IMR-90 (cell line): Measurements from ENCODE around the gene SESN3. TPM values are rescaled to one million over a fixed set of nuclear protein-coding genes. Genes with fewer than 3 reads are reported as not detected.
"Not testable (repeated sequence)": the region's sequence is repeated elsewhere in the genome, so short reads cannot be mapped to it uniquely, and the experiment has no call there.

Experiments used
- ATAC-seq: fragments of 200-7000 bp; cut with Tn5 transposase; 2 replicates; pipeline ENCODE4 v1.9.1; 2020; ENCODE audit warnings: low read depth, mild to moderate bottlenecking, moderate library complexity
- BruUV-seq: library from RNA; stranded (reverse); fragments of 400-500 nt; replicated peaks from 2 replicates; lab custom pipeline; 2021; lab: Mats Ljungman, UMichigan
- CTCF ChIA-PET: fragments of 300-600 bp; formaldehyde crosslinking; extraction: SDS; loops from one replicate; lab custom pipeline; 2021; ENCODE audit warnings: antibody characterized with exemption; lab: Yijun Ruan, JAX
- POLR2A ChIA-PET: fragments of 300-600 bp; sonication (Branson Sonifier 250); formaldehyde crosslinking; loops from one replicate; lab custom pipeline; 2022; ENCODE audit warnings: antibody characterized with exemption; ENCODE audit not compliant: unreplicated experiment; lab: Charles Lee
- DNase-seq: peaks from one replicate; pipeline ENCODE4 v3.0.0; 2013
- H2AFZ ChIP-seq: replicated peaks from 2 replicates; pipeline ENCODE3; 2013; ENCODE audit warnings: low read length, mild to moderate bottlenecking; ENCODE audit not compliant: poor library complexity
- H2AK5ac ChIP-seq: 2 replicates; pipeline ENCODE4 v1.6.1; 2013; ENCODE audit warnings: low read depth, low read length, inconsistent platforms
- H2AK9ac ChIP-seq: replicated peaks from 2 replicates; pipeline ENCODE3; 2013; ENCODE audit warnings: mild to moderate bottlenecking, low read depth, low read length, moderate library complexity; ENCODE audit not compliant: poor library complexity
- H2BK120ac ChIP-seq: 2 replicates; pipeline ENCODE4 v1.6.1; 2013; ENCODE audit warnings: low read depth, low read length, inconsistent platforms
- H2BK15ac ChIP-seq: 3 replicates; pipeline ENCODE4 v1.6.1; 2013; ENCODE audit warnings: low read depth, low read length, inconsistent platforms
- H2BK20ac ChIP-seq: 2 replicates; pipeline ENCODE4 v1.6.1; 2013; ENCODE audit warnings: low read depth, mild to moderate bottlenecking, inconsistent platforms, low read length, moderate library complexity
- H2BK5ac ChIP-seq: 2 replicates; pipeline ENCODE4 v1.6.1; 2013; ENCODE audit warnings: mild to moderate bottlenecking, low read depth, low read length, inconsistent platforms; ENCODE audit not compliant: poor library complexity, severe bottlenecking
- H3K14ac ChIP-seq: replicated peaks from 2 replicates; pipeline ENCODE4 v1.6.1; 2013; ENCODE audit warnings: low read depth, low read length, inconsistent platforms
- H3K18ac ChIP-seq: 2 replicates; pipeline ENCODE4 v1.6.1; 2013; ENCODE audit warnings: low read depth, low read length, control low read depth
- H3K23ac ChIP-seq: 2 replicates; pipeline ENCODE4 v1.6.1; 2013; ENCODE audit warnings: low read depth, low read length, inconsistent platforms
- H3K27ac ChIP-seq: 2 replicates; pipeline ENCODE4 v1.5.1; 2013; ENCODE audit warnings: mild to moderate bottlenecking, control low read depth, low read length; ENCODE audit not compliant: insufficient read depth
- H3K27me3 ChIP-seq: 2 replicates; pipeline ENCODE4 v1.6.1; 2013; ENCODE audit warnings: low read length; ENCODE audit not compliant: control insufficient read depth, insufficient read depth
- H3K36me3 ChIP-seq: 2 replicates; pipeline ENCODE4 v1.6.1; 2013; ENCODE audit warnings: low read length, mixed read lengths; ENCODE audit not compliant: control insufficient read depth, insufficient read depth
- H3K4ac ChIP-seq: 2 replicates; pipeline ENCODE4 v1.6.1; 2013; ENCODE audit warnings: low read depth, low read length, inconsistent platforms
- H3K4me1 ChIP-seq: 2 replicates; pipeline ENCODE4 v1.6.1; 2013; ENCODE audit warnings: low read length, mixed read lengths; ENCODE audit not compliant: control insufficient read depth, insufficient read depth
- H3K4me2 ChIP-seq: 2 replicates; pipeline ENCODE4 v1.6.1; 2013; ENCODE audit warnings: low read depth, mild to moderate bottlenecking, control low read depth, low read length, moderate library complexity
- H3K4me3 ChIP-seq: 2 replicates; pipeline ENCODE4 v1.5.1; 2013; ENCODE audit warnings: low read depth, mild to moderate bottlenecking, control low read depth, low read length, moderate library complexity; ENCODE audit not compliant: insufficient read depth
- H3K56ac ChIP-seq: 2 replicates; pipeline ENCODE4 v1.6.1; 2013; ENCODE audit warnings: low read length, inconsistent platforms; ENCODE audit not compliant: insufficient read depth; ENCODE audit errors: extremely low read depth
- H3K79me1 ChIP-seq, 2 experiments: 2 replicates each; pipeline ENCODE4 v1.6.1; 2013; ENCODE audit warnings: low read length in 2 of 2, inconsistent platforms in 1 of 2, low read depth in 1 of 2
- H3K9ac ChIP-seq: 2 replicates; pipeline ENCODE4 v1.6.1; 2013; ENCODE audit warnings: low read depth, low read length, control low read depth
- H3K9me1 ChIP-seq: 2 replicates; pipeline ENCODE4 v1.6.1; 2013; ENCODE audit warnings: low read length, inconsistent platforms; ENCODE audit not compliant: insufficient read depth
- H3K9me3 ChIP-seq: 2 replicates; pipeline ENCODE4 v1.6.1; 2013; ENCODE audit warnings: low read length; ENCODE audit not compliant: control insufficient read depth, insufficient read depth
- H4K20me1 ChIP-seq: 2 replicates; pipeline ENCODE4 v1.6.1; 2013; ENCODE audit warnings: low read length, inconsistent platforms; ENCODE audit not compliant: insufficient read depth
- H4K5ac ChIP-seq: 2 replicates; pipeline ENCODE4 v1.6.1; 2013; ENCODE audit warnings: mild to moderate bottlenecking, low read depth, low read length, control low read depth
- H4K8ac ChIP-seq, 2 experiments: 2 replicates each; pipeline ENCODE4 v1.6.1; 2013; ENCODE audit warnings: low read depth in 2 of 2, low read length in 2 of 2, control low read depth in 1 of 2, inconsistent platforms in 1 of 2
- H4K91ac ChIP-seq: 2 replicates; pipeline ENCODE4 v1.6.1; 2013; ENCODE audit warnings: low read depth, low read length, inconsistent platforms; ENCODE audit not compliant: insufficient read depth
- WGBS, 2 experiments: methylation state at CpG; one replicate each; pipeline versions ENCODE4 v1.1.5 to v1.1.7; 2013; ENCODE audit warnings: missing lambda C conversion rate in 2 of 2; ENCODE audit not compliant: insufficient read length in 1 of 2; ENCODE audit errors: extremely low coverage in 2 of 2; 5-methylcytosine and 5-hydroxymethylcytosine counted together
- dilution Hi-C: fragments of 300-500 bp; cut with HindIII; formaldehyde crosslinking; loops from one replicate; pipeline ENCODE4 v1.14.3; 2018; ENCODE audit warnings: low sequenced_read_pairs; ENCODE audit not compliant: unreplicated experiment
- in situ Hi-C: fragments of 300-500 bp; cut with MboI; formaldehyde crosslinking; loops from 3 replicates; pipeline ENCODE4 v1.14.3; 2019; ENCODE audit warnings: low sequenced_read_pairs, inconsistent platforms, mixed read lengths
- intact Hi-C: fragments of 100-400 bp; cut with micrococcal nuclease; formaldehyde crosslinking; loops from 2 replicates; pipeline ENCODE4 v1.10.0; 2022
- polyA plus RNA-seq, 3 experiments: library from polyadenylated mRNA; depleted of rRNA; stranded (reverse); fragments of >200 nt; gene quantifications; 2 replicates each; pipeline ENCODE4 v1.2.3, GENCODE V29; 2012; ENCODE audit warnings: low replicate concordance in 1 of 3
- total RNA-seq: library from RNA; depleted of rRNA; stranded (reverse); fragments of >200 nt; gene quantifications from 2 replicates; pipeline ENCODE4 v1.2.3, GENCODE V29; 2012

The SESN3 gene
- total and polyA plus RNA-seq, 2 of the 4 experiments (the other 2 are of a cell fraction), result 2.0 to 7.7 TPM

DNA sequence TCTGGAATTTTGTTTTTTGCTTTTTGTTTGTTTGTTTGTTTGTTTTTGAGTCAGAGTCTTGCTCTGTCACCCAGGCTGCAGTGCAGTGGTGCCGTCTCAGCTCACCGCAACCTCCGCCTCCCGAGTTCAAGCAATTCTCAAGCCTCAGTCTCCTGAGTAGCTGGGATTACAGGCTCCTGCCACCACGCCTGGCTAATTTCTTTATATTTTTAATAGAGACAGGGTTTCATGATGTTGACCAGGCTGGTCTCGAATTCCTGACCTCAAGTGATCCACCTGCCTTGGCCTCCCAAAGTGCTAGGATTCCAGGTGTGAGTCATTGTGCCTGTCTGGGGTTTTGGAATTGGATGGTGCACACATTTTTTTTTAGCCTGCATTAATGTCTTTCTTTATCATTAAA lies 20.9 kb upstream of the SESN3 start:
- H3K9me1 ChIP-seq, H3K9ac ChIP-seq, H2BK15ac ChIP-seq, DNase-seq, H4K8ac ChIP-seq, H3K4me1 ChIP-seq, H2AK5ac ChIP-seq, H2BK120ac ChIP-seq, H3K9me3 ChIP-seq, ATAC-seq, H3K23ac ChIP-seq, H2AK9ac ChIP-seq, H2AFZ ChIP-seq, H3K4ac ChIP-seq, H3K27ac ChIP-seq, H3K79me1 ChIP-seq, H4K5ac ChIP-seq, H3K18ac ChIP-seq, BruUV-seq, H3K56ac ChIP-seq, CTCF ChIA-PET, dilution Hi-C loops, H2BK5ac ChIP-seq, H3K4me3 ChIP-seq, H3K36me3 ChIP-seq, H4K91ac ChIP-seq, in situ Hi-C loops, H4K20me1 ChIP-seq, intact Hi-C loops, H3K27me3 ChIP-seq, H2BK20ac ChIP-seq, H3K4me2 ChIP-seq, H3K14ac ChIP-seq: not testable (repeated sequence)
- POLR2A ChIA-PET, result interaction anchor here (0.6 kb wide), 1 partner anchor 70 kb away, joined by 3 read pairs; no protein-coding TSS in a partner anchor
- WGBS, 2 experiments, result no CpG with 5 or more reads among the region's 6 CpGs
